Stimulated activated CD4-positive, alpha-beta T cell treated with anti-CD3 and anti-CD28 coated beads, Interleukin-2, amount 100 ng/mL, for 24 hours (primary cell): ENCODE data around the gene ZNF532.
A peak's percentile ranks its signal among the peaks of the same experiment; 100 is the strongest.

Experiments
- DNase-seq, 2 donors: peaks; one replicate each; pipeline ENCODE4 v3.0.0-alpha.2; 2020

Gene ZNF532

GRCh38 chr18:58870621-58871020 lies 5.9 kb downstream of the ZNF532 start:
- DNase-seq = no peak

- DNase-seq = no peak
These were observed 7.1 kb downstream of the ZNF532 start for GRCh38 chr18:58871514-58872420.

- DNase-seq = no peak
These were observed 14.0 kb downstream of the ZNF532 start for GRCh38 chr18:58878640-58879039.

- DNase-seq = no peak
These were observed 16.8 kb downstream of the ZNF532 start for GRCh38 chr18:58881477-58881876.

GRCh38 chr18:58882044-58882443 lies 17.4 kb downstream of the ZNF532 start:
- DNase-seq = no peak

- DNase-seq = no peak
These were observed 18.0 kb downstream of the ZNF532 start for GRCh38 chr18:58882686-58883085.

GRCh38 chr18:58884680-58885079 lies 20.0 kb downstream of the ZNF532 start:
- DNase-seq = no peak

GRCh38 chr18:58886431-58886830 lies 21.8 kb downstream of the ZNF532 start:
- DNase-seq = no peak

- DNase-seq = no peak
These were observed 22.4 kb downstream of the ZNF532 start for GRCh38 chr18:58886864-58887612.

- peak in 1 of 2 donors; percentile 22 for DNase-seq
These were observed 22.9 kb downstream of the ZNF532 start for GRCh38 chr18:58887613-58887963.

GRCh38 chr18:58891776-58892175 lies 27.1 kb downstream of the ZNF532 start:
- no peak for DNase-seq

GRCh38 chr18:58892488-58892887 lies 27.8 kb downstream of the ZNF532 start:
- no peak for DNase-seq

GRCh38 chr18:58893388-58894099 lies 28.9 kb downstream of the ZNF532 start:
- DNase-seq = no peak

GRCh38 chr18:58894930-58895329 lies 30.3 kb downstream of the ZNF532 start:
- no peak for DNase-seq

GRCh38 chr18:58895385-58895784 lies 30.7 kb downstream of the ZNF532 start:
- DNase-seq = no peak

GRCh38 chr18:58896268-58896667 lies 31.6 kb downstream of the ZNF532 start:
- no peak for DNase-seq

GRCh38 chr18:58896734-58897508 lies 32.2 kb downstream of the ZNF532 start:
- DNase-seq = no peak

GRCh38 chr18:58898010-58898799 lies 33.5 kb downstream of the ZNF532 start:
- no peak for DNase-seq

- no peak for DNase-seq
These were observed 35.5 kb downstream of the ZNF532 start for GRCh38 chr18:58900015-58900649.

GRCh38 chr18:58901143-58901542 lies 36.5 kb downstream of the ZNF532 start:
- no peak for DNase-seq

GRCh38 chr18:58901783-58902182 lies 37.1 kb downstream of the ZNF532 start:
- DNase-seq = no peak
